ENCODE results near the gene SELP. TPM values are rescaled to one million over a fixed set of nuclear protein-coding genes. Genes with fewer than 3 reads are reported as not detected.

The SELP gene
- total and polyA plus RNA-seq, 2 of the 13 experiments (the other 11 are each of a cell fraction or from before 2014, with no cell fraction given) = 0.11 TPM; not detected in 1

GRCh38 chr1:169584483-169585144 is 45.3 kb downstream of the SELP start (continued):
- TF ChIP-seq, protein P1, sequence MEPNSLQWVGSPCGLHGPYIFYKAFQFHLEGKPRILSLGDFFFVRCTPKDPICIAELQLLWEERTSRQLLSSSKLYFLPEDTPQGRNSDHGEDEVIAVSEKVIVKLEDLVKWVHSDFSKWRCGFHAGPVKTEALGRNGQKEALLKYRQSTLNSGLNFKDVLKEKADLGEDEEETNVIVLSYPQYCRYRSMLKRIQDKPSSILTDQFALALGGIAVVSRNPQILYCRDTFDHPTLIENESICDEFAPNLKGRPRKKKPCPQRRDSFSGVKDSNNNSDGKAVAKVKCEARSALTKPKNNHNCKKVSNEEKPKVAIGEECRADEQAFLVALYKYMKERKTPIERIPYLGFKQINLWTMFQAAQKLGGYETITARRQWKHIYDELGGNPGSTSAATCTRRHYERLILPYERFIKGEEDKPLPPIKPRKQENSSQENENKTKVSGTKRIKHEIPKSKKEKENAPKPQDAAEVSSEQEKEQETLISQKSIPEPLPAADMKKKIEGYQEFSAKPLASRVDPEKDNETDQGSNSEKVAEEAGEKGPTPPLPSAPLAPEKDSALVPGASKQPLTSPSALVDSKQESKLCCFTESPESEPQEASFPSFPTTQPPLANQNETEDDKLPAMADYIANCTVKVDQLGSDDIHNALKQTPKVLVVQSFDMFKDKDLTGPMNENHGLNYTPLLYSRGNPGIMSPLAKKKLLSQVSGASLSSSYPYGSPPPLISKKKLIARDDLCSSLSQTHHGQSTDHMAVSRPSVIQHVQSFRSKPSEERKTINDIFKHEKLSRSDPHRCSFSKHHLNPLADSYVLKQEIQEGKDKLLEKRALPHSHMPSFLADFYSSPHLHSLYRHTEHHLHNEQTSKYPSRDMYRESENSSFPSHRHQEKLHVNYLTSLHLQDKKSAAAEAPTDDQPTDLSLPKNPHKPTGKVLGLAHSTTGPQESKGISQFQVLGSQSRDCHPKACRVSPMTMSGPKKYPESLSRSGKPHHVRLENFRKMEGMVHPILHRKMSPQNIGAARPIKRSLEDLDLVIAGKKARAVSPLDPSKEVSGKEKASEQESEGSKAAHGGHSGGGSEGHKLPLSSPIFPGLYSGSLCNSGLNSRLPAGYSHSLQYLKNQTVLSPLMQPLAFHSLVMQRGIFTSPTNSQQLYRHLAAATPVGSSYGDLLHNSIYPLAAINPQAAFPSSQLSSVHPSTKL (CRISPR knock-in tag; IDR thresholded peaks at IDR 0.05) = peak; percentile 79; the same call in 1 of the 2 replicates
- TF ChIP-seq GATAD2A (CRISPR knock-in tag; IDR thresholded peaks at IDR 0.05) (peak; percentile 77), FOXK2 (IDR thresholded peaks at IDR 0.05) (peak; percentile 39; the same call in 1 of the 2 replicates), ZC3H4 (CRISPR knock-in tag; IDR thresholded peaks at IDR 0.05; ENCODE audit: borderline replicate concordance) (no peak), SAP130 (CRISPR knock-in tag; IDR thresholded peaks at IDR 0.05; ENCODE audit: low read depth) (peak; percentile 86), CREB1 (IDR thresholded peaks at IDR 0.05) (no peak), CREB1 (CRISPR knock-in tag; IDR thresholded peaks at IDR 0.05) (0 out of 2 replicates have a peak, but pooled peaks have one; percentile 28), MYC (CRISPR knock-in tag; IDR thresholded peaks at IDR 0.05; ENCODE audit: borderline replicate concordance) (no peak), TFAP4 (IDR thresholded peaks at IDR 0.05; ENCODE audit: borderline replicate concordance, low read depth) (0 out of 2 replicates have a peak, but pooled peaks have one; percentile 16), ZNF44 (CRISPR knock-in tag; IDR thresholded peaks at IDR 0.05) (no peak), SALL2 (CRISPR knock-in tag; IDR thresholded peaks at IDR 0.05) (no peak), PAXIP1 (CRISPR knock-in tag; conservative IDR thresholded peaks at IDR 0.05) (peak; percentile 83), ZNF326 (CRISPR knock-in tag; IDR thresholded peaks at IDR 0.05; ENCODE audit: borderline replicate concordance) (no peak), RORA (CRISPR knock-in tag; IDR thresholded peaks at IDR 0.05) (0 out of 2 replicates have a peak, but pooled peaks have one; percentile 67), MBD4 (IDR thresholded peaks at IDR 0.05; ENCODE audit: borderline replicate concordance, low read length) (0 out of 2 replicates have a peak, but pooled peaks have one; percentile 46), FOXK1 (CRISPR knock-in tag; IDR thresholded peaks at IDR 0.05; ENCODE audit: borderline replicate concordance, low read depth) (0 out of 2 replicates have a peak, but pooled peaks have one; percentile 51), ZNF773 (CRISPR knock-in tag; IDR thresholded peaks at IDR 0.05; ENCODE audit: borderline replicate concordance) (no peak), IKZF1 (IDR thresholded peaks at IDR 0.05) (no peak), ATF5 (CRISPR knock-in tag; IDR thresholded peaks at IDR 0.05; ENCODE audit: low read depth) (no peak), NR2C2 (CRISPR knock-in tag; IDR thresholded peaks at IDR 0.05; ENCODE audit: borderline replicate concordance) (0 out of 2 replicates have a peak, but pooled peaks have one; percentile 18)
- TF ChIP-seq, protein P2, sequence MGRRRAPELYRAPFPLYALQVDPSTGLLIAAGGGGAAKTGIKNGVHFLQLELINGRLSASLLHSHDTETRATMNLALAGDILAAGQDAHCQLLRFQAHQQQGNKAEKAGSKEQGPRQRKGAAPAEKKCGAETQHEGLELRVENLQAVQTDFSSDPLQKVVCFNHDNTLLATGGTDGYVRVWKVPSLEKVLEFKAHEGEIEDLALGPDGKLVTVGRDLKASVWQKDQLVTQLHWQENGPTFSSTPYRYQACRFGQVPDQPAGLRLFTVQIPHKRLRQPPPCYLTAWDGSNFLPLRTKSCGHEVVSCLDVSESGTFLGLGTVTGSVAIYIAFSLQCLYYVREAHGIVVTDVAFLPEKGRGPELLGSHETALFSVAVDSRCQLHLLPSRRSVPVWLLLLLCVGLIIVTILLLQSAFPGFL (CRISPR knock-in tag; IDR thresholded peaks at IDR 0.05) = no peak

Measured in HepG2 (cell line).